GM12872 (cell line): ENCODE data around the gene SF3A2.

Source experiments
- CTCF ChIP-seq: IDR thresholded peaks from 3 replicates; pipeline ENCODE4 v1.5.1; 2011; ENCODE audit warnings: low read depth, mild to moderate bottlenecking, low read length, moderate library complexity; ENCODE audit not compliant: insufficient read depth

Gene SF3A2

GRCh38 chr19:2234996-2235380 is 1.6 kb upstream of the SF3A2 start:
- no peak for TF ChIP-seq CTCF

GRCh38 chr19:2235381-2236063 is 1.1 kb upstream of the SF3A2 start:
- TF ChIP-seq CTCF, result no peak

GRCh38 chr19:2236064-2236313 is 635 bp upstream of the SF3A2 start:
- no peak for TF ChIP-seq CTCF

DNA sequence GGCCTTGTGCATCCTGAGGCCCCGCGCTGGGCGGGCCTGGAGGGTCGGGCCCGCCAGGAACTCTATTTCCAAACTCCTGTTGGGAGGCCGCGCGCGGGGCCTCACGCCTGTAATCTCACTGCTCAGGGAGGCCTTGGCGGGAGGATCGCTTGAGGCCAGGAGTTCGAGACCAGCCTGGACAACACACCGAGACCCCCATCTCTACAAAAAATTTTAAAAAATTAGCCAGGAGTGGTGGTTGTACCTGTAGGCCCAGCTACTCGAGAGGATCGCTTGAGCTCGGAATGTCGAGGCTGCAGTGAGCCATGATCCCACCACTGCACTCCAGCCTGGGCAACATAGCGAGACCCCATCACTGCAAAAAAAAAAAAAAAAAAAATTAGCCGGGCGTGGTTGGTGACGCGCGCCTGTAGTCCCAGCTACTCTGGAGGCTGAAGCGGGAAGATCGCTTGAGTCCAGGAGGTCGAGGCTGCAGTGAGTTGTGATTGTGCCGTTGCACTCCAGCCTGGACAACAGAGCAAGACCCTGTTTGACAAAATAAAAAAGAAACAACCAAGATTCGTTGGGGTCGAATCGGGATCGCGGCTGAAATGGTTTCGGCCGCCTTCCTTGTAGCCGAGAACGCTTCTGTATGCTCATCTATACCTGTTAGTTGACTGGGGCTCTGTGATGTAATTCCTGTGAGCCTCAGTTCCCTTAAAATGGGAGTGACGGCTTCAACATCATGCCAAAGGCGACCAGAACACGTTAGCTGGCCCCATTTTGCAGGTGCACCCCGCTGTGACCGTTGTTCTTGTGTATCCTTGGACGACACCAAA is 636 bp downstream of the SF3A2 start:
- no peak for TF ChIP-seq CTCF

DNA sequence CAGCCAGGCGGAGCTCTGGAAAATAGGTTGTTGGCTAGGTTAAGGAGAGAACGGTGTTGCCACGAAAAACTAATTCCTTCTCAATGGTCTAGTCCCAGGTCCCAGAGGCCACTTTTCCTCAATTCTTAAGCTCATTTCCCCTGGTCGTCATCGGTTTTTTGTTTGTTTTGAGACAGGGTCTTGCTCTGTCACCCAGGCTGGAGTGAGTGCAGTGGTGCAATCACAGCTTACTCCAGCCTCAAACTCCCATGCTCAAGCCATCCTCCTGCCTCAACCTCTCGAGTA is 1.2 kb downstream of the SF3A2 start:
- TF ChIP-seq CTCF, result no peak

- TF ChIP-seq CTCF, result no peak
Measured at GRCh38 chr19:2239173-2239572, 2.5 kb downstream of the SF3A2 start.

DNA sequence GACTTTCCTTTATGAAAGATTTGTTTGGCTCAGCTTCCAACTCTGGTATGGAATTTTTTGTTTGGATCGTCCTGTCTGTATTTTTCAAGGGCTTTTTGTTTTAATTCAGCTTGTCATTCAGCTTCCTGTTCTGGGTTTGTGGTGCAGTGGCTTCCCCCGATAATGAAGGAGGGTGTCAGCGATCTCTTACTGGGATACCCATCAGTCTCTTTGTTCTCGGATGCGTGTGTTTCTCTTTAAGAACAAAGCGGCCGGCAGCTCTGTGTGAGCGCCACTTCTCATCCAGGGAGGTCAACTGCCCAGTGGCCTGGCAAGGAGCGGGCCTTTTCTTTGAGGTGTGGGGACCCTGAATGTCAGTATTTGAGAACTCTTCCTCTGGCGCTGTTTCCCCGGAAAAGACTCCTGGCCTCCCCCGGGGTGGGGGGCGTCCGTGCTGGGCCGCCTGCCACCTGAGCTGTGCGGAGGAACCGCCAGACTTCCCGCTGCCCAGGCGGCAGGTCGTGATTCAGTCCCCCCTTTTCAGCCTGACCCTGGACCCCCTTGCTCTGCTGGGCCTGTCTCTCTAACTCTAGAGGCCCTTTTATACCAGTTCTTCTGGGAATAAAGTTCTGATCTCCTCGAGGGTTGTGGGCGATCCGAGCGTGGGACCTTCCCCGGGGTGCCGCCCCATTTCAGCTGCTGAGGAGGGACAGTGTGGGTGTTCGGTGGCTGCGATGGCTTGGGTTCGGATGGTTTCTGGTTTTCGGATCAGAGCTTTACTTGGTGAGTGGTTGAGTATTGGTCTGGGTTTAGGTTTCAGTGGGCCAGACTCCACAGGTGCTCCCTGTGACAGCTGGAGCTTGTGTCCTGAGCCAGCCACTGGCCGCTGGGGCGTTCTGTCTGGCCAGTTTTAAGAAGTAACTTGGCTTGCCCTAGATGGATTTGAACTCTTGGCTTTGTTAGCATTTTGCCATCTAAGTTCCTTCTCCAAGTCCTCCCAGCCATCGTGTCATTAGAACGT is 3.4 kb downstream of the SF3A2 start:
- TF ChIP-seq CTCF, result no peak
